ENCODE measurements around the gene STX1A. TPM values are rescaled to one million over a fixed set of nuclear protein-coding genes. Genes with fewer than 3 reads are reported as not detected.

Gene STX1A
- total and polyA plus RNA-seq, 2 of the 13 experiments (the other 11 are each of a cell fraction or from before 2014, with no cell fraction given), result 6.1 to 12.2 TPM

- no peak overlapping the region for H2AFZ ChIP-seq (ENCODE audit: low read length)
- in situ Hi-C loops (cut with HindIII; ENCODE audit: extremely low pct_ligation_motif_present, low pct_unique_long_range_greater_than_20kb) (no loop called here), intact Hi-C loops (cut with micrococcal nuclease; ENCODE audit: unreplicated experiment) (no loop called here)
- CTCF ChIA-PET (ENCODE audit: low intra/inter-chr PET ratio, low total read pairs), result no interaction called here
- TF ChIP-seq ZNF761 (CRISPR knock-in tag; conservative IDR thresholded peaks at IDR 0.05) (no peak), MXD4 (CRISPR knock-in tag; IDR thresholded peaks at IDR 0.05) (no peak), ZNF296 (CRISPR knock-in tag; conservative IDR thresholded peaks at IDR 0.05) (no peak), EZH2 (conservative IDR thresholded peaks at IDR 0.05; ENCODE audit: low read depth, low read length) (no peak), ZNF629 (CRISPR knock-in tag; conservative IDR thresholded peaks at IDR 0.05) (no peak), CAMTA2 (CRISPR knock-in tag; IDR thresholded peaks at IDR 0.05; ENCODE audit: borderline replicate concordance) (no peak), FOXO1 (CRISPR knock-in tag; IDR thresholded peaks at IDR 0.05) (no peak), ZNF7 (CRISPR knock-in tag; IDR thresholded peaks at IDR 0.05) (no peak), BCL3 (CRISPR knock-in tag; IDR thresholded peaks at IDR 0.05) (no peak), KDM6A (CRISPR knock-in tag; IDR thresholded peaks at IDR 0.05; ENCODE audit: low read depth) (no peak), ZNF12 (CRISPR knock-in tag; IDR thresholded peaks at IDR 0.05) (no peak), ZZZ3 (CRISPR knock-in tag; IDR thresholded peaks at IDR 0.05; ENCODE audit: borderline replicate concordance) (no peak), ZNF674 (CRISPR knock-in tag; IDR thresholded peaks at IDR 0.05; ENCODE audit: low read depth) (no peak), NFE2 (CRISPR knock-in tag; IDR thresholded peaks at IDR 0.05) (no peak), TEF (CRISPR knock-in tag; IDR thresholded peaks at IDR 0.05) (no peak), MXD1 (CRISPR knock-in tag; IDR thresholded peaks at IDR 0.05) (no peak), ZNF652 (CRISPR knock-in tag; IDR thresholded peaks at IDR 0.05; ENCODE audit: borderline replicate concordance, low read depth) (no peak), HNF4A (CRISPR knock-in tag; IDR thresholded peaks at IDR 0.05) (no peak), EED (CRISPR knock-in tag; IDR thresholded peaks at IDR 0.05) (no peak), ZNF552 (CRISPR knock-in tag; IDR thresholded peaks at IDR 0.05; ENCODE audit: borderline replicate concordance) (no peak)
- no peak for ATAC-seq
- H3K4me1 ChIP-seq (ENCODE audit: insufficient read depth, low read length), result peaks cover 14% of the 10 kb centered on the region
- POLR2A ChIA-PET, result interaction anchor here (1.4 kb wide), 1 partner anchor 12 kb away, joined by 4 read pairs; no protein-coding TSS in a partner anchor
- no peak overlapping the region for H3K4me2 ChIP-seq (ENCODE audit: low read depth, low read length)
- H3K4me3 ChIP-seq (replicated peaks in 1 of 3; ENCODE audit: insufficient read depth in 1 of 3, low read depth in 2 of 3, low read length in 3 of 3), result no peak overlapping the region
- no peak overlapping the region for H3K27ac ChIP-seq (ENCODE audit: extremely low read length, insufficient read depth, low read length)
- WGBS (ENCODE audit: low lambda C conversion rate), result 97% methylated on average over 19 of the region's 45 CpGs
- H3K79me2 ChIP-seq (ENCODE audit: insufficient read depth, low read length), result no peaks in the 10 kb centered on the region
- BruUV-seq (replicated peaks), result no TSS peak
- peaks cover 5% of the 10 kb centered on the region; the same call in 1 of the 2 replicates for H4K20me1 ChIP-seq (ENCODE audit: insufficient read depth, low read length)
- H3K9me3 ChIP-seq (ENCODE audit: low read length), result no peaks in the 10 kb centered on the region
- DNase-seq (ENCODE audit: low spot score), result no peak
- H3K36me3 ChIP-seq (replicated peaks in 1 of 2; ENCODE audit: control insufficient read depth in 1 of 2, insufficient read depth in 2 of 2, low read length in 2 of 2), result peaks cover 6 to 7% of the 10 kb centered on the region in 2 experiments; a peak in 4 of 5 replicates
- no peak overlapping the region for H3K9ac ChIP-seq (ENCODE audit: insufficient read depth, low read depth, low read length)
- no peak for FAIRE-seq
- H3K27me3 ChIP-seq (ENCODE audit: control insufficient read depth in 1 of 2, insufficient read depth in 2 of 2, low read length in 2 of 2), result no peaks in the 10 kb centered on the region
These were observed 15.5 kb downstream of the STX1A start for GRCh38 chr7:73703757-73704639.
